Vagina (tissue), 2 donors: ENCODE data around the gene LRRC18.

Experiments used
- CTCF ChIP-seq, 3 experiments: fragments of 450-650 bp in 2 of 3; fragments of 200-600 bp in 1 of 3; sonication (generic) in 1 of 3; IDR thresholded peaks; one replicate each; pipeline ENCODE4 v1.5.1; 2017 to 2019; ENCODE audit warnings: antibody characterized with exemption in 3 of 3, mild to moderate bottlenecking in 2 of 3, moderate library complexity in 2 of 3
- POLR2AphosphoS5 ChIP-seq, 2 donors: sonication (generic); formaldehyde crosslinking; IDR thresholded peaks; one replicate each; pipeline ENCODE4 v1.9.0; 2017; ENCODE audit warnings: antibody characterized with exemption in 2 of 2, mild to moderate bottlenecking in 2 of 2, low read depth in 1 of 2; ENCODE audit not compliant: insufficient read depth in 1 of 2

DNA sequence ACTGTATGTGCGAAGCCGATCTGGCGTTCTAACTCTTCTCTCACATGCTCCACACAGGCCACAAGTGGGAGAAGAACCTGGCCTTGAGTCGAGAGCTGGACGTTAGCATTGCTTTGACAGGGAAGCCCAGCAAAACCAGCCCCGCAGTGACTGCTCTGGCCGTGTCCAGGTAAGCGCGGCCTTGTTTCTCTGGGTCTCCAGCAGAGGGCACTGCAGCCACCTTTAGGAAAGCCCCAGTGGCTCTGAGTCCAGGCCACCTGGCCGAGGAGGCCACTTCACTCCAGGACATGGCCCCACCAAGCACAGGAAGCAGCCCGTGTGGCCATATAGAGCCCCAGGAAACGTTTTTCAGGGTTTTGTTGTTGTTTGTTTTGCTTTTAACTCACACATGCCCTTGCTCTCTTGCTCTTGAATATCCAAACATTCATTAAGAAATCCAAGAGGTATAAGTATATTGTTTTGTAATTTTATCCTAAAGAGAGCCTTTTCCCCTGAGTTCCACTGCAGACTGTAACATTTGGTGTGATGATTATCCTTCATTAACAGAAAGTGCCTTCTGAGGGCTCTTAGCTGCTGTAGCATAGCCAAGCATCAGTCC lies 41.8 kb upstream of the LRRC18 start:
- peak; percentile 67 to 84 (median 79) for TF ChIP-seq CTCF (IDR thresholded peaks at IDR 0.05)
- no peak for TF ChIP-seq POLR2AphosphoS5 (IDR thresholded peaks at IDR 0.05; ENCODE audit: insufficient read depth in 1 of 2, low read depth in 1 of 2)
